ENCODE measurements around the gene GRIK4. TPM values are rescaled to one million over a fixed set of nuclear protein-coding genes. Genes with fewer than 3 reads are reported as not detected.

Gene GRIK4
- total and polyA plus RNA-seq, 9 of the 15 experiments (the other 6 are each of a cell fraction or from before 2014, with no cell fraction given): not detected

GRCh38 chr11:120950880-120951279 lies 439.3 kb downstream of the GRIK4 start:
- TF ChIP-seq RAD21 (CRISPR knock-in tag; conservative IDR thresholded peaks at IDR 0.05 in 1 of 2, IDR thresholded peaks at IDR 0.05 in 1 of 2): no peak
- TF ChIP-seq TFE3 (CRISPR knock-in tag; IDR thresholded peaks at IDR 0.05): peak; percentile 42
- no peak for TF ChIP-seq CLOCK (CRISPR knock-in tag; IDR thresholded peaks at IDR 0.05; ENCODE audit: borderline replicate concordance)
- TF ChIP-seq ZNF436 (CRISPR knock-in tag; IDR thresholded peaks at IDR 0.05): no peak

More at GRCh38 chr11:120950880-120951279, 439.3 kb downstream of the GRIK4 start:
- Histone ChIP-seq H3K79me2 (ENCODE audit: control insufficient read depth, insufficient read depth, low read length) (no peaks in the 10 kb centered on the region), H3K9me3 (replicated peaks; ENCODE audit: control insufficient read depth, insufficient read depth, low read depth, low read length) (no peaks in the 10 kb centered on the region), H3K27me3 (ENCODE audit: control insufficient read depth in 2 of 2, insufficient read depth in 2 of 2, low read length in 2 of 2) (peaks cover 0 to 18% of the 10 kb centered on the region in 2 experiments; a peak in 3 of 5 replicates), H4K20me1 (replicated peaks; ENCODE audit: control insufficient read depth, insufficient read depth, low read length) (no peaks in the 10 kb centered on the region), H3K4me2 (ENCODE audit: insufficient read depth, low read length) (no peak overlapping the region), H3K9ac (ENCODE audit: insufficient read depth in 1 of 2, low read depth in 2 of 2, low read length in 2 of 2) (no peak overlapping the region), H2AFZ (ENCODE audit: low read depth, low read length) (no peak overlapping the region), H3K27ac (ENCODE audit: extremely low read depth, low read depth, low read length) (no peak overlapping the region), H3K4me3 (no peak overlapping the region), H3K9me1 (ENCODE audit: control insufficient read depth, insufficient read depth, low read length) (no peaks in the 10 kb centered on the region), H3K36me3 (ENCODE audit: control insufficient read depth, insufficient read depth, low read length) (no peaks in the 10 kb centered on the region), H3K4me1 (replicated peaks in 1 of 2; ENCODE audit: control insufficient read depth in 2 of 2, insufficient read depth in 2 of 2, low read length in 2 of 2) (no peaks in the 10 kb centered on the region; a peak in 1 of 5 replicates)
- 0% methylated on average over 6 of the region's 6 CpGs for WGBS (ENCODE audit: insufficient coverage, low coverage, missing lambda C conversion rate)
- in situ Hi-C loops (cut with MboI): no loop called here
- no peak for DNase-seq (ENCODE audit: extremely low read depth in 1 of 4, low spot score in 3 of 4)
- POLR2A ChIA-PET: no interaction called here
- BruUV-seq (replicated peaks): no TSS peak
- no peak for FAIRE-seq
- intact Hi-C loops (cut with micrococcal nuclease): loop anchor here (5.0 kb wide), 3 partner anchors 161 to 641 kb away; partner anchors contain the start of gene GRIK4
- CTCF ChIA-PET (ENCODE audit: low intra/inter-chr PET ratio): no interaction called here
- ATAC-seq: no peak

Data from K562 (cell line).